HFF-Myc (cell line): ENCODE measurements around the gene ATP9A.

ENCODE experiments used
- DNase-seq: peaks from one replicate; pipeline ENCODE4 v3.0.0-alpha.2; 2011; ENCODE audit warnings: low read depth; ENCODE audit errors: extremely low read depth
- H3K4me3 ChIP-seq: replicated peaks from 2 replicates; pipeline ENCODE4 v1.5.1; 2011; ENCODE audit warnings: low read depth, mild to moderate bottlenecking, control low read depth, low read length
- TF ChIP-seq, protein P1 (sequence below): IDR thresholded peaks from 2 replicates; pipeline ENCODE4 v1.5.1; 2012; ENCODE audit warnings: mild to moderate bottlenecking, low read depth, low read length, control low read depth; ENCODE audit errors: missing control alignments

Gene ATP9A

DNA sequence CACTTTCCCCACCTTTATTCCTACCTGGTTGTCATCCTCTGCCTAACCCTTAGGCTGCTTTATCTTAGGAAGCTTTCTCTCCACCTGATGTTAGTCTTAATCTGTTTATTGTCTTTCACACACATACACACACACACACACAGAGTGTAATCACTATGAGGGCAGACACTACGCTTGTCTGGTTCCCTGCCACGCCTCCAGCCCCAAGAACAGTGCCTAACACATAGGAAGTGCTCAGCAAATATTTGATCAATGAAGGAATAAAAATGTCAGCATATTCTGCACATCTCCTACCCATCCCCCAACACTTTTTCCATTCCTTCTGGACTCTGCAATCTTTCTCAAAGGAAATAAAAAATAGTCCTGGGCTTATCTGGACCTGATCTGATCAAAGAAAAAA lies 174.6 kb downstream of the ATP9A start:
- no peak for DNase-seq
- TF ChIP-seq, protein P1, sequence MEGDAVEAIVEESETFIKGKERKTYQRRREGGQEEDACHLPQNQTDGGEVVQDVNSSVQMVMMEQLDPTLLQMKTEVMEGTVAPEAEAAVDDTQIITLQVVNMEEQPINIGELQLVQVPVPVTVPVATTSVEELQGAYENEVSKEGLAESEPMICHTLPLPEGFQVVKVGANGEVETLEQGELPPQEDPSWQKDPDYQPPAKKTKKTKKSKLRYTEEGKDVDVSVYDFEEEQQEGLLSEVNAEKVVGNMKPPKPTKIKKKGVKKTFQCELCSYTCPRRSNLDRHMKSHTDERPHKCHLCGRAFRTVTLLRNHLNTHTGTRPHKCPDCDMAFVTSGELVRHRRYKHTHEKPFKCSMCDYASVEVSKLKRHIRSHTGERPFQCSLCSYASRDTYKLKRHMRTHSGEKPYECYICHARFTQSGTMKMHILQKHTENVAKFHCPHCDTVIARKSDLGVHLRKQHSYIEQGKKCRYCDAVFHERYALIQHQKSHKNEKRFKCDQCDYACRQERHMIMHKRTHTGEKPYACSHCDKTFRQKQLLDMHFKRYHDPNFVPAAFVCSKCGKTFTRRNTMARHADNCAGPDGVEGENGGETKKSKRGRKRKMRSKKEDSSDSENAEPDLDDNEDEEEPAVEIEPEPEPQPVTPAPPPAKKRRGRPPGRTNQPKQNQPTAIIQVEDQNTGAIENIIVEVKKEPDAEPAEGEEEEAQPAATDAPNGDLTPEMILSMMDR, result no peak
- H3K4me3 ChIP-seq, result no peak overlapping the region

DNA sequence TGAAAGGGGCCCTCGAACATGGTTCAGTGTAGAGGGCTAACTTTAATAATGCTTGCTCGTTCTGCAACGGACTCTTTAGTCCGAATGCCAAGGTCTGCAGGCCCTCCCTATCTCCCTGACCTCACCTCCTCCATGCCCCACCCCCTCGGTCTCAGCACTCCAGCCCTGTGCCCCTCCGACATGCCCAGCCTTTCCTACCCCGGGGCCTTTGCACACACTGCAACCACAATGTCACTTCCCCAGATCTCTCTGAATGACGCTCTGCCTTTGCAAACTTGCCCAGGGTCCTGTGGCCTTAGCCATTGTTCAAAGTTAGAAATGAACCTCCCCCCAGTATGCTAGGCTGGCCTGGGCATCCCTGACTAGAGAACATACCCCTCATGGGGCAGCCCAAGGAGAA lies 175.6 kb downstream of the ATP9A start:
- H3K4me3 ChIP-seq, result no peak overlapping the region
- DNase-seq, result no peak
- TF ChIP-seq, protein P1, result no peak

DNA sequence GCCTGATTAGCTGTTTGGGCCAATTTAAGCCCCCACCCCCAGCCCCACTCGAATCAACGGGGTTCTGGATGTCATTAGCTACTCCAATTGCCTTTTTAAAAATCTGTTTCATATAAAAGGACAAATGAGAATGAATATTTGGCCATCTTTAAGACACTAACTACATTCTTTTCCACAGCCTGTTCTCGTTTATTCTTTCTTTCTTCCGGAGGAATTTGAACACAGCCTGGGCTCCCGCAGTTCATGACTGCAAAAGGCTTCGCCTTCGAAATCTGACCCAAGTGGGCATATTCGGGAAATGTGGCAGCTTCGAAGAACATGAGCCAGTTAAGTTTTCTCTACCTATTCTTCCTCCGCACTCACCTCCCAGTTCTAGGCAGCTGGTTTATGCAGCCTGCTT lies 176.3 kb downstream of the ATP9A start:
- TF ChIP-seq, protein P1, result no peak
- no peak overlapping the region for H3K4me3 ChIP-seq
- DNase-seq, result no peak

DNA sequence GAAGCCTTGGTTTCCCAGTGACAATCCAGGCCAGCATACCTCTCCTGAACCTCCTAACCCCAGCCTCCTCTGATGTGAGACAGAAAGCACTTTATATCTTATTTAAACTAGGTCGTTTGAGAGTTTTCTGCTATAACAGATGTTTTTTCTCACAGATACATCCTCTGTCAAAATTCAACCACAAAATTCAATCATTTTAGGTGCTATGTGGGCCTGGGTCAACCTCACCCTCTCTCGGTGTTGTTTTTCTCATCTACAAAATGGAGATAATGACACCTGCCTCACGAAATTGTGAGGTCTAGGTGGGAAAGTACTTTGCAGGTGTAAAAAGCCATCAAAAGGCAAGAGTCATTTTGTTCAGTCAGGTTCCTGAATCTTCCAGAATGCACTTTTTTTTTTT lies 179.4 kb downstream of the ATP9A start:
- H3K4me3 ChIP-seq, result no peak overlapping the region
- TF ChIP-seq, protein P1, result no peak
- DNase-seq, result no peak

DNA sequence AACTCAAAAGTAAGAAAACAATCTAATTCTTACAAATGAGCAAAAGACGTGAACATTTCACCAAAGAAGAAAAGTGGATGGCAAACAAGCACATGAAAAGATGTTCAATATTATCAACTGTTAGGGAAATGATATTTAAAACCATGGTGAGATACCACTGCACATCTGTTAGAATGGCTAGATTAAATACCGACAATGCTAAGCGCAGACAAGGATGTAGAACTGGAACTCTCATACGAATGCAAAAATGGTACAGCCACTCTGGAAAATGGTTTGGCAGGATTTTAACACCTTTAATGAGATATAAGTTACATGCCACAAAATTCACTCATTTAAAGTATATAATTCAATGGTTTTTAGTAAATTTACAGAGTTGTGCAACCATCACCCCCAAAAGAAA lies 181.0 kb downstream of the ATP9A start:
- H3K4me3 ChIP-seq, result no peak overlapping the region
- TF ChIP-seq, protein P1, result no peak
- no peak for DNase-seq

DNA sequence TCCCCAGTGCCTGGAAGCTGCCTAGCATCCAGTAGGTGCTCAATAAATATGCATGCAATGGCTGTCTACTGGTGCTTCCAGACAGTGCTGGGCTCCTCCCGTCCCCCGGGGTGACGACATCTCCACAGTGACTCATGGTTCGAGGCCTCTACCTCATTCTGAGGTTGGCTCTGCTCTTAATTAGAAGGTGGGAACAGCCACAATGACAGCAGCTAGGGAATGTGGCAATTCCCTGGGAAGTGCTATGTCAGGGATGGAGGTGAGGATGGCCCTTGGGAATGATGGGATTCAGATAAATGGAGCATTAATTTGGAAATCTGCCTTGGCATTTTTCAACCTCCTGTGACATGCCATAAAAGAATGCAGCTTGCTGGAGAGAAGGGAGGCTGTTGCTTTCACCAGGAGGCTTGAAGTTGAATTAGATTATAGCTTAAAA lies 182.2 kb downstream of the ATP9A start:
- no peak overlapping the region for H3K4me3 ChIP-seq
- peak; percentile 50 for DNase-seq
- TF ChIP-seq, protein P1, result no peak

DNA sequence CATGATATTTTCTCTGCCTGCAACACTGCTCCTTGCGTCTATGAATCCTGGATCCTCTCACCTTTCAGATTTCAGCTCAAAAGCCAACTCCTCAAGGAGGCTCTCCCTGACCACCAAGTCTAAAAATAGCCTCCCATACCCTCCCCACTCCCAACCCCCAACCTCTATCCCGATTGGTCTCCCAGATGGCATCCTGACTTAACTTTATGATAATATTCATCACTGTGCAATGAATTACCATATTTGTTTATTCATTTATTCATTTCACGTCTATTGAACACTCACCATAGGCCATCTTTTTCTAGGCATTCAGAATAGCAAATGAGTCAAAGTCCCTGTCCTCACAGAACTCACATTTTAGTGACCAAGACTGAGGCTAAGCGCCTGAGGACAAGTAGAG lies 183.0 kb downstream of the ATP9A start:
- TF ChIP-seq, protein P1, result no peak
- no peak overlapping the region for H3K4me3 ChIP-seq

More for the DNA sequence above, 183.0 kb downstream of the ATP9A start:
- DNase-seq, result no peak
